Muscle of leg (tissue), 16 donors: ENCODE results near the gene CA9. TPM values are rescaled to one million over a fixed set of nuclear protein-coding genes. Genes with fewer than 3 reads are reported as not detected.
A peak's percentile ranks its signal among the peaks of the same experiment; 100 is the strongest.
"Not testable (repeated sequence)": the region's sequence is repeated elsewhere in the genome, so short reads cannot be mapped to it uniquely, and the experiment has no call there.

Source experiments
- DNase-seq: peaks from one replicate; pipeline ENCODE4 v3.0.0; 2013
- H3K27ac ChIP-seq: one replicate; pipeline ENCODE4 v1.5.1; 2013; ENCODE audit warnings: mild to moderate bottlenecking, low read length, control low read depth
- H3K27me3 ChIP-seq: one replicate; pipeline ENCODE4 v1.6.1; 2013; ENCODE audit warnings: low read length; ENCODE audit not compliant: control insufficient read depth, insufficient read depth
- H3K36me3 ChIP-seq: one replicate; pipeline ENCODE4 v1.6.1; 2013; ENCODE audit warnings: low read length; ENCODE audit not compliant: control insufficient read depth, insufficient read depth
- H3K4me1 ChIP-seq: one replicate; pipeline ENCODE4 v1.6.1; 2013; ENCODE audit warnings: low read length; ENCODE audit not compliant: control insufficient read depth, insufficient read depth
- H3K4me3 ChIP-seq: one replicate; pipeline ENCODE4 v1.5.1; 2013; ENCODE audit warnings: low read length, control low read depth
- H3K9me3 ChIP-seq: replicated peaks from 2 replicates; pipeline ENCODE4 v1.6.1; 2013; ENCODE audit warnings: low read depth, low read length; ENCODE audit not compliant: control insufficient read depth
- WGBS: methylation state at CpG from one replicate; pipeline ENCODE4 v1.1.5; 2013; ENCODE audit warnings: missing lambda C conversion rate; ENCODE audit not compliant: insufficient coverage; 5-methylcytosine and 5-hydroxymethylcytosine counted together
- long read RNA-seq, 11 donors: transcript quantifications; one replicate each; lab custom pipeline, GENCODE V29; 2026
- polyA plus RNA-seq, 8 donors: library from polyadenylated mRNA; unstranded; fragments of 120-200 nt; gene quantifications; one replicate each; pipeline versions ENCODE4 v1.2.1 to v1.2.3, GENCODE V29; 2013; ENCODE audit warnings: inconsistent platforms in 1 of 8, low replicate concordance in 1 of 8; ENCODE audit not compliant: insufficient read length in 8 of 8, insufficient read depth in 1 of 8
- total RNA-seq: library from RNA; stranded (reverse); fragments of 120-200 nt; gene quantifications from one replicate; pipeline ENCODE4 v1.2.4, GENCODE V29; 2013

CA9 gene
- total RNA-seq: 0.49 TPM
- polyA plus RNA-seq: 1 to 10 TPM in 2 of 8 donors, under 1 TPM in 6; 0.52 to 2.4 (median 0.71) TPM
- long read RNA-seq, donor 1, partial matches to known transcripts: 4,405 of 5,232 reads
- long read RNA-seq, donor 1, other reads (novel, unspliced or antisense): 827 of 5,232 reads
- long read RNA-seq, donor 2: 0 reads
- long read RNA-seq, donor 3: 0 reads
- long read RNA-seq, donor 4, partial matches to known transcripts: 8,074 of 9,134 reads
- long read RNA-seq, donor 4, other reads (novel, unspliced or antisense): 1,060 of 9,134 reads
- long read RNA-seq, donor 5, partial matches to known transcripts: 7,522 of 15,227 reads
- long read RNA-seq, donor 5, other reads (novel, unspliced or antisense): 7,705 of 15,227 reads
- long read RNA-seq, donor 6, partial matches to known transcripts: 0 of 1 reads
- long read RNA-seq, donor 6, other reads (novel, unspliced or antisense): 0 of 1 reads
- long read RNA-seq, donor 7: 0 reads
- long read RNA-seq, donor 8: 0 reads
- long read RNA-seq, donor 9, partial matches to known transcripts: 11,716 of 12,871 reads
- long read RNA-seq, donor 9, other reads (novel, unspliced or antisense): 1,155 of 12,871 reads
- long read RNA-seq, donor 10, partial matches to known transcripts: 15,545 of 18,905 reads
- long read RNA-seq, donor 10, other reads (novel, unspliced or antisense): 3,360 of 18,905 reads
- long read RNA-seq, donor 11, partial matches to known transcripts: 9,549 of 11,345 reads
- long read RNA-seq, donor 11, other reads (novel, unspliced or antisense): 1,796 of 11,345 reads

DNA sequence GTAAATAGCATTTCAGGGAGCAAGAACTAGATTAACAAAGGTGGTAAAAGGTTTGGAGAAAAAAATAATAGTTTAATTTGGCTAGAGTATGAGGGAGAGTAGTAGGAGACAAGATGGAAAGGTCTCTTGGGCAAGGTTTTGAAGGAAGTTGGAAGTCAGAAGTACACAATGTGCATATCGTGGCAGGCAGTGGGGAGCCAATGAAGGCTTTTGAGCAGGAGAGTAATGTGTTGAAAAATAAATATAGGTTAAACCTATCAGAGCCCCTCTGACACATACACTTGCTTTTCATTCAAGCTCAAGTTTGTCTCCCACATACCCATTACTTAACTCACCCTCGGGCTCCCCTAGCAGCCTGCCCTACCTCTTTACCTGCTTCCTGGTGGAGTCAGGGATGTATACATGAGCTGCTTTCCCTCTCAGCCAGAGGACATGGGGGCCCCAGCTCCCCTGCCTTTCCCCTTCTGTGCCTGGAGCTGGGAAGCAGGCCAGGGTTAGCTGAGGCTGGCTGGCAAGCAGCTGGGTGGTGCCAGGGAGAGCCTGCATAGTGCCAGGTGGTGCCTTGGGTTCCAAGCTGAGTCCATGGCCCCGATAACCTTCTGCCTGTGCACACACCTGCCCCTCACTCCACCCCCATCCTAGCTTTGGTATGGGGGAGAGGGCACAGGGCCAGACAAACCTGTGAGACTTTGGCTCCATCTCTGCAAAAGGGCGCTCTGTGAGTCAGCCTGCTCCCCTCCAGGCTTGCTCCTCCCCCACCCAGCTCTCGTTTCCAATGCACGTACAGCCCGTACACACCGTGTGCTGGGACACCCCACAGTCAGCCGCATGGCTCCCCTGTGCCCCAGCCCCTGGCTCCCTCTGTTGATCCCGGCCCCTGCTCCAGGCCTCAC lies at the start of gene CA9:
CA9 (plus strand) TSS at position 797 of the 893 bp plus-strand sequence; CDS start at position 829, 32 bp downstream.
- Histone ChIP-seq H3K27me3 (peaks cover 2% of the 10 kb centered on the region), H3K9me3 (no peaks in the 10 kb centered on the region), H3K4me1 (peaks cover 32% of the 10 kb centered on the region), H3K4me3 (no peak within 1 kb of the TSS), H3K27ac (no peak within 1 kb of the TSS), H3K36me3 (no peaks in the 10 kb centered on the region)
- DNase-seq: no peak
- WGBS: 19% methylated on average over 8 of the region's 10 CpGs

GRCh38 chr9:35627575-35627974 lies 46.2 kb upstream of the CA9 start:
- 75% methylated on average over 1 of the region's 2 CpGs for WGBS
- no peak for DNase-seq
- H3K4me1 ChIP-seq: no peaks in the 10 kb centered on the region
- no peaks in the 10 kb centered on the region for H3K9me3 ChIP-seq
- no peaks in the 10 kb centered on the region for H3K36me3 ChIP-seq
- H3K27ac ChIP-seq: no peak overlapping the region
- no peaks in the 10 kb centered on the region for H3K27me3 ChIP-seq
- no peak overlapping the region for H3K4me3 ChIP-seq

- H3K27me3 ChIP-seq: no peaks in the 10 kb centered on the region
- 81% methylated on average over 4 of the region's 6 CpGs for WGBS
- H3K27ac ChIP-seq: no peak overlapping the region
- DNase-seq: no peak
- no peaks in the 10 kb centered on the region for H3K36me3 ChIP-seq
- H3K4me3 ChIP-seq: no peak overlapping the region
- no peaks in the 10 kb centered on the region for H3K4me1 ChIP-seq
- H3K9me3 ChIP-seq: no peaks in the 10 kb centered on the region
These were observed 45.2 kb upstream of the CA9 start for GRCh38 chr9:35628389-35628991.

- H3K4me1 ChIP-seq: no peaks in the 10 kb centered on the region
- no peak overlapping the region for H3K27ac ChIP-seq
- no peak for DNase-seq
- H3K36me3 ChIP-seq: no peaks in the 10 kb centered on the region
- no peaks in the 10 kb centered on the region for H3K27me3 ChIP-seq
- 78% methylated on average over 5 of the region's 5 CpGs for WGBS
- no peaks in the 10 kb centered on the region for H3K9me3 ChIP-seq
- no peak overlapping the region for H3K4me3 ChIP-seq
These were observed 44.1 kb upstream of the CA9 start for GRCh38 chr9:35629597-35629996.

DNA sequence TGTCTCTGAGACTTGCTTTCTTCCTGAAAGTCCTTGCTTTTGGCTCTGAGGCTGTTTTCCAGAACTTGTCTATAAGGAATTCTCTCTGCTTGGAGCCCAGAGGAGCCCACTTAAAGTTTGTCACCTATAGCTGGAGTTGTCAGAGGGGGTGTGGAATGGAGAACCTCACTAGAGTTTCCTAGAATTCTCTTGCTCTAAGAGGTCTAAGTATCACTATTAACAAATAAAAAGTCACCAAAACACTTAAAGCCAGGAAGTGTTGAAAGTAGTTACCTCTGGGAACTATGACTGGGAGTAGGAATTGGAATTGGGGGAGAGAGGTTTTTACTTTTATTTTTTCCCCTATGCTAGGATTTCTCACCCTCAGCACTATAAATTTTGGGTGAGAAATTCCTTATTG lies 38.0 kb upstream of the CA9 start:
- Histone ChIP-seq H3K4me3 (no peak overlapping the region), H3K9me3 (no peaks in the 10 kb centered on the region), H3K4me1 (no peaks in the 10 kb centered on the region), H3K27me3 (no peaks in the 10 kb centered on the region), H3K36me3 (no peaks in the 10 kb centered on the region), H3K27ac (no peak overlapping the region)
- no peak for DNase-seq

- no peak overlapping the region for H3K4me3 ChIP-seq
- no peaks in the 10 kb centered on the region for H3K4me1 ChIP-seq
- WGBS: 84% methylated on average over 6 of the region's 9 CpGs
- no peaks in the 10 kb centered on the region for H3K9me3 ChIP-seq
- H3K27me3 ChIP-seq: no peaks in the 10 kb centered on the region
- H3K27ac ChIP-seq: peak overlapping the region; percentile 29
- H3K36me3 ChIP-seq: no peaks in the 10 kb centered on the region
- peak; percentile 62 for DNase-seq
These were observed 37.4 kb upstream of the CA9 start for GRCh38 chr9:35636135-35636876.

DNA sequence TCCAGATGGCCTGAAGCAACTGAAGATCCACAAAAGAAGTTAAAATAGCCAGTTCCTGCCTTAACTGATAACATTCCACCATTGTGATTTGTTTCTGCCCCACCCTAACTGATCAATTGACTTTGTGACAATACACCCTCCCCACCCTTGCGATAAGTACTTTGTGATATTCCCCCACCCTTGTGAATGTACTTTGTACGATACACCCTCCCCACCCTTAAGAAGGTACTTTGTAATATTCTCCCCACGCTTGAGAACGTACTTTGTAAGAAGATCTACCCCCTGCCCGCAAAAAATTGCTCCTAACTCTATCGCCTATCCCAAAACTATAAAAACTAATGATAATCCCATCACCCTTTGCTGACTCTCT lies 36.9 kb upstream of the CA9 start:
- H3K27me3 ChIP-seq, H3K4me1 ChIP-seq, H3K27ac ChIP-seq, H3K9me3 ChIP-seq, DNase-seq, H3K4me3 ChIP-seq, H3K36me3 ChIP-seq: not testable (repeated sequence)
- WGBS: 95% methylated on average over 5 of the region's 6 CpGs

DNA sequence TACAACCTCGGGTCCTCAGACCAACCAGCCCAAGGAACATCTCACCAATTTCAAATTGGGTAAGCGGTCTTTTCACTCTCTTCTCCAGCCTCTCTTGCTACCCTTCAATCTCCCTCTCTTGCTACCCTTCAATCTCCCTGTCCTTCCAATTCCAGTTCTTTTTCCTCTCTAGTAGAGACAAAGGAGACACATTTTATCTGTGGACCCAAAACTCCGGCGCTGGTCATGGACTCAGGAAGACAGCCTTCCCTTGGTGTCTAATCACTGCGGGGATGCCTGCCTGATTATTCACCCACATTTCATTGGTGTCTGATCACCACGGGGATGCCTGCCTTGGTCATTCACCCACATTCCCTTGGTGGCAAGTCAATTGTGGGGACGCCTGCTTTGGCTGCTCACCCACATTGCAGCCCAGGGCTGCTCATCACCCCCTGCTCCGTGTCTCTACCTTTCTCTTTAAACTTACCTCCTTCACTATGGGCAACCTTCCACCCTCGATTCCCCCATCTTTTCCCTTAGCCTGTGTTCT lies 36.2 kb upstream of the CA9 start:
- 90% methylated on average over 9 of the region's 9 CpGs for WGBS
- H3K4me1 ChIP-seq, H3K27ac ChIP-seq, H3K9me3 ChIP-seq, DNase-seq, H3K27me3 ChIP-seq, H3K36me3 ChIP-seq, H3K4me3 ChIP-seq: not testable (repeated sequence)

- WGBS: 17% methylated on average over 1 of the region's 8 CpGs
- H3K36me3 ChIP-seq, H3K27ac ChIP-seq, H3K9me3 ChIP-seq, H3K4me3 ChIP-seq, H3K27me3 ChIP-seq, H3K4me1 ChIP-seq, DNase-seq: not testable (repeated sequence)
These were observed 35.0 kb upstream of the CA9 start for GRCh38 chr9:35638751-35639150.
